A673 (cell line): ENCODE results near the gene ROGDI. TPM values are rescaled to one million over a fixed set of nuclear protein-coding genes. Genes with fewer than 3 reads are reported as not detected.

Experiments used
- BruUV-seq: library from RNA; stranded (reverse); fragments of 400-500 nt; replicated peaks from 2 replicates; lab custom pipeline; 2021; lab: Mats Ljungman, UMichigan
- CTCF ChIA-PET: fragments of 300-600 bp; sonication (Branson Sonifier 250); formaldehyde crosslinking; loops from one replicate; lab custom pipeline; 2022; ENCODE audit warnings: antibody characterized with exemption; lab: Charles Lee
- POLR2A ChIA-PET: fragments of 300-600 bp; sonication (Branson Sonifier 250); formaldehyde crosslinking; loops from one replicate; lab custom pipeline; 2022; ENCODE audit warnings: antibody characterized with exemption; ENCODE audit not compliant: low non-redundant PET; lab: Charles Lee
- DNase-seq: peaks from one replicate; pipeline ENCODE4 v3.0.0-alpha.2; 2015; ENCODE audit warnings: low spot score
- H3K27ac ChIP-seq: fragments of 200-600 bp; sonication (generic); 2 replicates; pipeline ENCODE4 v1.5.1; 2016; ENCODE audit warnings: mixed run types, low read depth, mild to moderate bottlenecking, mixed read lengths, antibody characterized with exemption, low read length; ENCODE audit not compliant: poor library complexity, severe bottlenecking
- H3K27me3 ChIP-seq: fragments of 200-600 bp; sonication (generic); replicated peaks from 2 replicates; pipeline ENCODE4 v1.6.1; 2017; ENCODE audit warnings: mixed run types, low read depth, mild to moderate bottlenecking, mixed read lengths, antibody characterized with exemption, low read length; ENCODE audit not compliant: insufficient read depth, poor library complexity
- H3K36me3 ChIP-seq: fragments of 200-600 bp; sonication (generic); 2 replicates; pipeline ENCODE4 v1.6.1; 2016; ENCODE audit warnings: mixed run types, mild to moderate bottlenecking, mixed read lengths, antibody characterized with exemption, low read length; ENCODE audit not compliant: insufficient read depth, poor library complexity, severe bottlenecking
- H3K4me1 ChIP-seq: fragments of 200-600 bp; sonication (generic); 2 replicates; pipeline ENCODE4 v1.6.1; 2017; ENCODE audit warnings: mixed run types, mild to moderate bottlenecking, mixed read lengths, antibody characterized with exemption, low read length; ENCODE audit not compliant: insufficient read depth, poor library complexity, severe bottlenecking
- H3K4me3 ChIP-seq: fragments of 200-600 bp; sonication (generic); 2 replicates; pipeline ENCODE4 v1.5.1; 2016; ENCODE audit warnings: low read depth, mixed run types, mild to moderate bottlenecking, mixed read lengths, low read length; ENCODE audit not compliant: poor library complexity, severe bottlenecking
- H3K9me3 ChIP-seq: fragments of 200-600 bp; sonication (generic); 2 replicates; pipeline ENCODE4 v1.6.1; 2016; ENCODE audit warnings: mixed run types, low read depth, mild to moderate bottlenecking, mixed read lengths, antibody characterized with exemption, low read length; ENCODE audit not compliant: poor library complexity, severe bottlenecking
- EZH2 ChIP-seq: fragments of 200-600 bp; sonication (generic); IDR thresholded peaks from 2 replicates; pipeline ENCODE4 v1.6.1; 2017; ENCODE audit warnings: borderline replicate concordance, low read depth, mild to moderate bottlenecking, mixed read lengths, antibody characterized with exemption, low read length; ENCODE audit not compliant: poor library complexity, severe bottlenecking
- intact Hi-C: fragments of 100-400 bp; cut with micrococcal nuclease; formaldehyde crosslinking; loops from one replicate; pipeline ENCODE4 v1.10.0; 2022; ENCODE audit not compliant: unreplicated experiment
- total RNA-seq: library from RNA; stranded (reverse); gene quantifications from 2 replicates; pipeline ENCODE4 v1.2.3, GENCODE V29; 2021
- TF ChIP-seq, protein P1 (sequence below): fragments of 300-800, 200-600 bp; sonication (generic); conservative IDR thresholded peaks from 2 replicates; pipeline ENCODE4 v1.5.1; 2017; ENCODE audit warnings: low read depth, mild to moderate bottlenecking, antibody characterized with exemption, low read length, moderate library complexity, mixed read lengths

ROGDI gene
- total RNA-seq, 1 experiment from 2014 or later, result 2.9 TPM

DNA sequence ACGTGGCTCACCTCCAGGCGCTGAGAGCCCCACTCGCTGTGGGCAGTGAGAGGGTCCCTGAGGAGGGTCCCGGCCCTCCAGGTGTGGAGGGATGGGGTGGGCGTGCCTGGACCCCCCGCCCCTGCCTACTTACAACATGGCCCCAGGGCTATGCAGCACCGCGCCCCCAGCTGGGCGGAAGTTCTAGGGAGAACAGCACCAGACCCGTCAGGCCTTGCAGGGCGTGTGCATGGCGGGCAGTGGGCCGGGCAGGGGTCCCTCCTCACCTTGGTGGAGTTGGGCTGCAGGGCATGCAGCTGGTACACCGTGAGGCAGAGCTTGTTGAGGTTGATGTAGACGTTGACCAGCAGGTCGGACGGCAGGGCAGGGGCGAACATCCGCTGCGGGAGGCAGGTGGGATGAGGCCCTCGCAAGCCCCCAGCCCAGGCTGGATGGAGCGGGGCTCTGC is 4.6 kb downstream of the ROGDI start:
- Histone ChIP-seq H3K4me1 (no peaks in the 10 kb centered on the region), H3K9me3 (no peaks in the 10 kb centered on the region), H3K4me3 (no peak overlapping the region), H3K27me3 (no peaks in the 10 kb centered on the region), H3K27ac (no peak overlapping the region), H3K36me3 (no peaks in the 10 kb centered on the region)
- ChIA-PET POLR2A (no interaction called here), CTCF (interaction anchor here (0.6 kb wide), 1 partner anchor 111 kb away, joined by 3 read pairs; no protein-coding TSS in a partner anchor)
- no peak for TF ChIP-seq EZH2
- TF ChIP-seq, protein P1, sequence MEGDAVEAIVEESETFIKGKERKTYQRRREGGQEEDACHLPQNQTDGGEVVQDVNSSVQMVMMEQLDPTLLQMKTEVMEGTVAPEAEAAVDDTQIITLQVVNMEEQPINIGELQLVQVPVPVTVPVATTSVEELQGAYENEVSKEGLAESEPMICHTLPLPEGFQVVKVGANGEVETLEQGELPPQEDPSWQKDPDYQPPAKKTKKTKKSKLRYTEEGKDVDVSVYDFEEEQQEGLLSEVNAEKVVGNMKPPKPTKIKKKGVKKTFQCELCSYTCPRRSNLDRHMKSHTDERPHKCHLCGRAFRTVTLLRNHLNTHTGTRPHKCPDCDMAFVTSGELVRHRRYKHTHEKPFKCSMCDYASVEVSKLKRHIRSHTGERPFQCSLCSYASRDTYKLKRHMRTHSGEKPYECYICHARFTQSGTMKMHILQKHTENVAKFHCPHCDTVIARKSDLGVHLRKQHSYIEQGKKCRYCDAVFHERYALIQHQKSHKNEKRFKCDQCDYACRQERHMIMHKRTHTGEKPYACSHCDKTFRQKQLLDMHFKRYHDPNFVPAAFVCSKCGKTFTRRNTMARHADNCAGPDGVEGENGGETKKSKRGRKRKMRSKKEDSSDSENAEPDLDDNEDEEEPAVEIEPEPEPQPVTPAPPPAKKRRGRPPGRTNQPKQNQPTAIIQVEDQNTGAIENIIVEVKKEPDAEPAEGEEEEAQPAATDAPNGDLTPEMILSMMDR, result no peak
- BruUV-seq, result no TSS peak
- intact Hi-C loops, result no loop called here
- no peak for DNase-seq

DNA sequence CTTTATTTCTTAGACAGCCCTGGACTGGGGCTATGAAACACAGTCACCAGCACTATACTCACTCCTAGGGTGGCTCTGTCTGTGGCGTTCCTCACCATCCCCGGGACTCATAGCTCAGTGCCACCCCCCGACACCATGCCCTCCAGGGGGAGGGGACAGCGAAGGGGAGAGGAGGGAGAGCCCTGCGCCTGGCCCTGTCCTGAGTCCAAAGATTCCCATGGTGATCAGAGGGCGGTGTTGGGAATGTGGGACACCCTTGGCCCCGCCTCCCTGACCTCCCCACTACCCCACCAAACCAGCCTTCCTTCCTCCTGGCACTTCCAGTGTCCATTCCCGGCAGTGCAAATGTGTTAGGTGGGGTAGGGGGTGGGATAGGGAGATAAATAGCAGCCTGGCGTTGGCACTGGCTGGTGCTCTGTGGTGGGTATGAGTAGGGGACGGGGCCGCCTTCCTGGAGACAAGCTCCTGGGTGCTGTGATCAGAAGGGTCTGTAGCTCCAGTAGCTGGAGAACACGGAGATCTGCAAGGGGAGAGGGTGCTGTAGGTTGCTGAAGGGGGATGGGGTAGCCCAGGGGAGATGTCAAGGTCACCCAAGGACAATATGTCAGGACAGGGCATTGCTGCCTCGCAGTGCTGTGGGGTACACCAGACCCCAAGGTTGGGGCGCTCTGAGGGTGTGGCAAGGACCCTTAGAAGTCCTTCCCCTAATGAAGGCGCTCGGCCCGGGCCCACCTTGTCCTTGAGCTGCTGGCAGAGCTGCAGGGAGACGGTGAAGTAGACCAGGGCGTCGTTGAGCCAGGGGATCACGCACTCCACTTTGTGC is 5.2 kb downstream of the ROGDI start:
- ChIA-PET POLR2A (no interaction called here), CTCF (no interaction called here)
- H3K4me1 ChIP-seq, result no peaks in the 10 kb centered on the region
- intact Hi-C loops, result no loop called here
- no peak overlapping the region for H3K27ac ChIP-seq
- H3K27me3 ChIP-seq, result no peaks in the 10 kb centered on the region
- no TSS peak for BruUV-seq
- no peak for TF ChIP-seq EZH2
- TF ChIP-seq, protein P1, result no peak
- no peaks in the 10 kb centered on the region for H3K36me3 ChIP-seq
- no peak for DNase-seq
- H3K9me3 ChIP-seq, result no peaks in the 10 kb centered on the region
- H3K4me3 ChIP-seq, result no peak overlapping the region

DNA sequence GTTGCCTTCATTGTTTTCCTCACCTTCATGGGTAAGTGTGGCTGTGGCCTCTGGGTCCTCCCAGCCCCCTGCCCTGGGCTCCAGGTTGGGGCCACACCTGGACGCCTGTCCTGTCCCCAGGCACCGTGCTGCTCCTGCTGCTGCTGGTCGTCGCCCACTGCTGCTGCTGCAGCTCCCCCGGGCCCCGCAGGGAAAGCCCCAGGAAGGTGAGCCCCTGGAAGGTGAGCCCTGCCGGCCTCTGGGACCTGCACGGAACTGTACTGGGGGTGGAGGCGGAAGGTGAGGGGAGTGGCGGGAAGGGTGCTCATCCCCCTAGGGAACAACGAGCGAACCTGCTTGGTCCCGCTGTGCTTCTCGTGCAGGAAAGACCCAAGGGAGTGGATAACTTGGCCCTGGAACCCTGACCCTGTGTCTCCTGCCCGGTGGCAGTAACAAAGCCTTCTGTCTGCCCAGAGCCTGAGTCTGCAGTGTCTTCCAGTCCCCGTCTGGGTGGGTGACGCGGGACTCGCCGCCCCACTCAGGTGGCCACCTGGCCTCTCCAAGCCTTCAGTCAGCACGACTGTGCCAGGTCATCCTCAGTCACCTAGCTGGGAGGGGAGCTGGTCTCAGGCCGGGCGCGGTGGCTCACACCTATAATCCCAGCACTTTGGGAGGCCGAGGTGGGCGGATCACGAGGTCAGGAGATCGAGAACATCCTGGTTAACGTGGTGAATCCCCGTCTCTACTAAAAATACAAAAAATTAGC is 6.4 kb downstream of the ROGDI start:
- Histone ChIP-seq H3K9me3 (no peaks in the 10 kb centered on the region), H3K4me1 (no peaks in the 10 kb centered on the region), H3K4me3 (no peak overlapping the region), H3K27ac (no peak overlapping the region), H3K36me3 (no peaks in the 10 kb centered on the region), H3K27me3 (no peaks in the 10 kb centered on the region)
- intact Hi-C loops, result no loop called here
- POLR2A ChIA-PET, result no interaction called here
- no peak for DNase-seq
- TF ChIP-seq, protein P1, result no peak
- no peak for TF ChIP-seq EZH2
- BruUV-seq, result no TSS peak
- CTCF ChIA-PET, result no interaction called here
